ENCODE data around the gene MS4A5.

- TF ChIP-seq CTCF (IDR thresholded peaks at IDR 0.05; ENCODE audit: extremely low read depth in 1 of 2, insufficient read depth in 1 of 2, low read depth in 1 of 2, low read length in 2 of 2) (no peak), EZH2 (IDR thresholded peaks at IDR 0.05; ENCODE audit: borderline replicate concordance, low read depth, low read length, severe bottlenecking) (no peak), JUN (IDR thresholded peaks at IDR 0.05; ENCODE audit: borderline replicate concordance, insufficient read depth, insufficient read length, low read depth) (no peak), MAX (IDR thresholded peaks at IDR 0.05; ENCODE audit: insufficient read depth, insufficient read length) (no peak), POLR2A (IDR thresholded peaks at IDR 0.05; ENCODE audit: low read depth, low read length) (no peak)
Observed at GRCh38 chr11:60469723-60470122, 40.4 kb downstream of the MS4A5 start.

All from endothelial cell of umbilical vein (primary cell).